ENCODE results near the gene ASIC4.

ASIC4 gene

DNA sequence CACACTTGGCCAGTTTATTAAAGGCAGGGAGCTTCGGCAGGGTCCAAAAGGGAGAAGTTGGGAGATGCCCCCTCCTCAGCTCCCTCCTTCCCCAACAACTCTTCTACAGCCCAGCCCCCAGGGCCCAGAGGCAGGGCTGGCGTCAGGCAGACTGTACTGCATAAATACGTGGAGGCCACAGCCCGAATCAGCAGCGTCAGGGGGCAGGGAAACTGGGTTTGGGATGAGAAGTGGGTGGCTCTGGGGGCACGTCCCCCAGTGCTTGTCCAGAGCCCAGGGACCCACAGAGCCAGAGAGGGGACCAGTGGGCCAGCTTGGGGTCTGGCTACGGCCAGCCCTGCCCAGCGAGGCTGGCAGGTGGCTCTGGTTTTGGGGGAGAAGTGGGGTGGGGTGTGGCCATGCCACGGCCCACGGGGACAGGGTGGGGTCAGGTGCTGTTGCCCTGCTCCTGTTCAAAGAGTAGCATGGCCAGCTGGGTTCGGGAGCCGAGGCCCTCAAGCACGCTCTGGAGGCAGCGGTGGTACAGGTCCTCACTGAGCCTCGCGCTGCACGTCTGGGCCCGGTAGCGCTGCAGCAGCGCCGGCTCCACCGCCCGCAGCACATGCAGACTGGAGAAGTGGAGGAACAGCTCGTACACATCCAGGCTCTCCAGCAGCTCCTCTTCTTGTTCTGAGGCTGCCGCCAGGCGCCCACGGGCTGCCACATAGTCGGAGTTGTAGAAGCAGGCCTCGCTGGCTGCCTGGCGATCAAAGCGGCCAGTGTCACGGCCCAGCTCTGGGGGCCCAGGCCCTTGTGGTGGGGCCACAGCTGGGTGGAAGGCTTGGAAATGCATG, 24.9 kb downstream of the ASIC4 start:
- Histone ChIP-seq H3K36me3 (ENCODE audit: control insufficient read depth, insufficient read depth, low read length) (peaks cover 25% of the 10 kb centered on the region), H3K4me3 (replicated peaks; ENCODE audit: low read depth, low read length) (no peak overlapping the region), H3K27me3 (replicated peaks; ENCODE audit: control insufficient read depth, insufficient read depth, low read length) (no peaks in the 10 kb centered on the region)
- no peak for DNase-seq (ENCODE audit: extremely low read depth, insufficient read length)
- TF ChIP-seq, protein P1, sequence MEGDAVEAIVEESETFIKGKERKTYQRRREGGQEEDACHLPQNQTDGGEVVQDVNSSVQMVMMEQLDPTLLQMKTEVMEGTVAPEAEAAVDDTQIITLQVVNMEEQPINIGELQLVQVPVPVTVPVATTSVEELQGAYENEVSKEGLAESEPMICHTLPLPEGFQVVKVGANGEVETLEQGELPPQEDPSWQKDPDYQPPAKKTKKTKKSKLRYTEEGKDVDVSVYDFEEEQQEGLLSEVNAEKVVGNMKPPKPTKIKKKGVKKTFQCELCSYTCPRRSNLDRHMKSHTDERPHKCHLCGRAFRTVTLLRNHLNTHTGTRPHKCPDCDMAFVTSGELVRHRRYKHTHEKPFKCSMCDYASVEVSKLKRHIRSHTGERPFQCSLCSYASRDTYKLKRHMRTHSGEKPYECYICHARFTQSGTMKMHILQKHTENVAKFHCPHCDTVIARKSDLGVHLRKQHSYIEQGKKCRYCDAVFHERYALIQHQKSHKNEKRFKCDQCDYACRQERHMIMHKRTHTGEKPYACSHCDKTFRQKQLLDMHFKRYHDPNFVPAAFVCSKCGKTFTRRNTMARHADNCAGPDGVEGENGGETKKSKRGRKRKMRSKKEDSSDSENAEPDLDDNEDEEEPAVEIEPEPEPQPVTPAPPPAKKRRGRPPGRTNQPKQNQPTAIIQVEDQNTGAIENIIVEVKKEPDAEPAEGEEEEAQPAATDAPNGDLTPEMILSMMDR (IDR thresholded peaks at IDR 0.05; ENCODE audit: insufficient read depth, low read length, poor library complexity, severe bottlenecking): no peak

DNA sequence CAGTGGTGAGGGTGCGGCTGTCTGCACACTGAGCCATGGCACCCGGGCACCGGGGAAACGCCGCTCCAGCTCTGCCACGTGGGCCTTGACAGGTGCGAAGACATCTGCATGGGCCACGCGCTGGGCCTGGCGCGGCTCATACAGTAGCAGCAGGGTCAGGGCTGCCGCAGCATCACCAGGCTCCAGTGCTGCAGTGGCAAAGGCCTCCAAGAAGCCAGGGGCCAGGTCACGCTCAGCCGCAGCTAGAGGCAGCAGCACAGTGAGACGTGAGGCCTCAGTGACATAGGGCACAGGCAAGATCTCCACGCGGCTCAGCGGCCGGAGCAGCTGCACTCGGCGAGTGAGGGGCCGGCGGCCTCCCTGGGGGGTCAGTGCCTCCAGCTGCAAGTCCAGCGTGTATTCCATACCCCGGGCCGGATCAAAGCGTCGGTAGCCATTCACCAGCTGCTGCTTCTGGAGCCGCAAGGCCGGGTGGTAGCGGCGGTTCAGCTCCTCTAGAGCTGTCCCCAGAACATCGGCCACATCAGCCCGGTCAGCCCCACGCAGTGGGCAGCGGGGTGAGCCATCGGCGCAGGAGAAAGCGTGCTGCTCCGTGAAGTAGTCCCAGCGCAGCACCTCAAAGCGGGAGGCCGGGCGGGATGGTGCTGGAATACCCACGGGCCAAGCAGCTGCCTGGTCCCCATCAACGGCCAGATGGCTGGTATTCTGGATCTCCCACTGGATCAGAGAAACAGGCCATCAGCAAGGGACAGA, 25.8 kb downstream of the ASIC4 start:
- Histone ChIP-seq H3K27me3 (replicated peaks; ENCODE audit: control insufficient read depth, insufficient read depth, low read length) (no peaks in the 10 kb centered on the region), H3K36me3 (ENCODE audit: control insufficient read depth, insufficient read depth, low read length) (peaks cover 25% of the 10 kb centered on the region), H3K4me3 (replicated peaks; ENCODE audit: low read depth, low read length) (no peak overlapping the region)
- TF ChIP-seq, protein P1 (IDR thresholded peaks at IDR 0.05; ENCODE audit: insufficient read depth, low read length, poor library complexity, severe bottlenecking): no peak
- no peak for DNase-seq (ENCODE audit: extremely low read depth, insufficient read length)

DNA sequence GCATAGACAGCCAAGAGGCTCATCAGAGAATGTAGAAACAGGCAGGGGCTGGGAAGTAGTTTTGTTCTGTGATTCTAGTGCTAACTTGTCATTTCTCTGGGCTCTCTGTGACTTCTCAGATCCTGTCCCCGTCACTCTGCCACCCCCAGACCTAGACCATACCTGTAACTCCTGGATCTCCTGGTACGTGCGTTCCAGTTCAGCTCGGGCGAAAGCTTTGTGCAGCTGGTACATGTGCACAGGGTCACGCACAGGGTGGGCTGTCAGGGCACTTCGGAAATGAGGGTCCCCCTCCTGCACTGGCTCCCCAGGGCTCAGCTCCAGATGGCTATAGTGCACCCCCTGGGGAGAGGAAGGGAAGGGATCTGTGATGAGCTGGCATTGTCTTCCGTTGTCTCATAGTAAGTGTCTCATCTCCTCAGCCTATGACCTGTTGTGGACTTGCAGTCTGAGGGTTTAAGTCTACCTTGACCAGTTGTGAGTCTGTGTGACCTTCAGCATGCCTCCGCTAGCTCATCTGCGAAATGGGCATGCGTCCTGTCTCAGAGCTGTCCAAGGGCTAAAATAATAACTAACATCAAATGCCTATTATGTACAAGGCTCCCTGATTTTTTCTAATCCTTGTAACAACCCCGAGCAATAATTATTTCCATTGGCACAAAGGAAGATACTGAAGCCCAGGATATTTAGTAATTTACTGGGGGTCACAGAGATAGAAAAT, 26.7 kb downstream of the ASIC4 start:
- DNase-seq (ENCODE audit: extremely low read depth, insufficient read length): no peak
- Histone ChIP-seq H3K4me3 (replicated peaks; ENCODE audit: low read depth, low read length) (no peak overlapping the region), H3K36me3 (ENCODE audit: control insufficient read depth, insufficient read depth, low read length) (peaks cover 25% of the 10 kb centered on the region), H3K27me3 (replicated peaks; ENCODE audit: control insufficient read depth, insufficient read depth, low read length) (no peaks in the 10 kb centered on the region)
- TF ChIP-seq, protein P1 (IDR thresholded peaks at IDR 0.05; ENCODE audit: insufficient read depth, low read length, poor library complexity, severe bottlenecking): no peak

DNA sequence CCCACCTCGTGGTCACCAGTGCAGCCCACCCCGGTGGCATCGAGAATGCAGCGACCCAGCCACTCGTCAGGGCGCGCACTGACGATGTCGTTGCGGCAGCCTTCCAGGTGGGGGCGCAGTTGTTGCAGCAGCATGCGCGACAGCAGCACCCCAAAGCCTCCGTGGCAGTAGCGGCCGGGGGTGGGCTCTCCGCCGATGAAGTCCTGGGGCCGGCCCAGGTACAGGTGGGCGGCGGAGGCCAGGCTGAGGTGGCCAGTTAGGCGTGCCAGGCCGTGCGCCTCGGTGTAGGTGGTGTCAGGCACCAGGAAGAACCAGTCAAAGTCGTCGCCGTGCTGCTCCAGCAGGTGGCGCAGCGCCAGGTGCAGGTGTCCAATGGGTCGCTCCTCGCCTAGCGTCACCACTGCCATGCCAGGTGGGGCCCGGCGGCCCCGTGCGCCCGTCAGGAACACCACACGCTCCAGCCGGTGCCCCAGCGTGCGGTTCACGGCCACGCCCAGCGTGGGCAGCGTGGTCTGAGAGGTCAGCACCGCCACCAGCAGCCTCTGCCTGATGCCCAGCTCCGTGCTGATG, 27.4 kb downstream of the ASIC4 start:
- Histone ChIP-seq H3K36me3 (ENCODE audit: control insufficient read depth, insufficient read depth, low read length) (peaks cover 25% of the 10 kb centered on the region), H3K4me3 (replicated peaks; ENCODE audit: low read depth, low read length) (peak overlapping the region; percentile 81), H3K27me3 (replicated peaks; ENCODE audit: control insufficient read depth, insufficient read depth, low read length) (no peaks in the 10 kb centered on the region)
- peak; percentile 90 for DNase-seq (ENCODE audit: extremely low read depth, insufficient read length)
- TF ChIP-seq, protein P1 (IDR thresholded peaks at IDR 0.05; ENCODE audit: insufficient read depth, low read length, poor library complexity, severe bottlenecking): peak; percentile 98

DNA sequence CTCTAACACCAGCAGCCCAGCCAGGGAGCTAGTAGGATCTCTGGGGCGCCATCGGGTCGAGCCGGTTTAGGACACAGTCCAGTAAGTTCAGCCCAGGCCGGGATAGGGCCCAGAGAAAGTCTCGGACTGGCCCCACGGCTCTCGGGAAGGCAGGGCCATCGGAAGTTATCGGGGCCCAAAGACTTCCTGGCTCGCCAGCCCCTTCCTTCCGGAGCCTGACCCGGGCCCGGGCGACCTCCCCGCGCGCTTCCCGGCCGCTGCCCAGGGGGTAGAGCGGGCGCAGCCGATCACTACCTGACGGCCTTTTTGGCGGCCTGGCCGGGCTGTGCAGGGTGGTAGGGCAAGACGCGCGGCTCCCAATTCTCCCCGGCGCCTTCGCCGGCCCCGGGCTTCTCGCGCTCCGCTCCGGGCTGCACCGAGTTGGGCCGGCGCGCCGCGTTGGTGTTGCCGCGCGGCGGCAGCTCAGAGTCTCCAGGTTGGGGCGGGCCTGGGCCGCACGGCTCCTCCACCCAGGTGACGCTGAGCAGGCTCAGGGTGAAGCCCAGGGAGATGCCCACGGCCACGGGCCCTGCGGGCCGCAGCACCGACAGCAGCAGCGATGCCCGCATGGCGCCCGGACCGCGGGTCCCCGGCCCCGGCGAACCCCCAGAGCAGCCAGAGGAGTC, 28.8 kb downstream of the ASIC4 start:
- Histone ChIP-seq H3K27me3 (replicated peaks; ENCODE audit: control insufficient read depth, insufficient read depth, low read length) (no peaks in the 10 kb centered on the region), H3K4me3 (replicated peaks; ENCODE audit: low read depth, low read length) (peak overlapping the region; percentile 81), H3K36me3 (ENCODE audit: control insufficient read depth, insufficient read depth, low read length) (peaks cover 25% of the 10 kb centered on the region)
- DNase-seq (ENCODE audit: extremely low read depth, insufficient read length): no peak
- TF ChIP-seq, protein P1 (IDR thresholded peaks at IDR 0.05; ENCODE audit: insufficient read depth, low read length, poor library complexity, severe bottlenecking): no peak

Measured in GM06990 (cell line).